GM19455 (cell line): ENCODE measurements around the gene SFN.
A peak's percentile ranks its signal among the peaks of the same experiment; 100 is the strongest.
"Not testable (repeated sequence)": the region's sequence is repeated elsewhere in the genome, so short reads cannot be mapped to it uniquely, and the experiment has no call there.

Experiments used
- ATAC-seq: cut with Tn5 transposase; IDR thresholded peaks from one replicate; pipeline ENCODE4 v1.9.1; 2021; ENCODE audit not compliant: unreplicated experiment

SFN gene

DNA sequence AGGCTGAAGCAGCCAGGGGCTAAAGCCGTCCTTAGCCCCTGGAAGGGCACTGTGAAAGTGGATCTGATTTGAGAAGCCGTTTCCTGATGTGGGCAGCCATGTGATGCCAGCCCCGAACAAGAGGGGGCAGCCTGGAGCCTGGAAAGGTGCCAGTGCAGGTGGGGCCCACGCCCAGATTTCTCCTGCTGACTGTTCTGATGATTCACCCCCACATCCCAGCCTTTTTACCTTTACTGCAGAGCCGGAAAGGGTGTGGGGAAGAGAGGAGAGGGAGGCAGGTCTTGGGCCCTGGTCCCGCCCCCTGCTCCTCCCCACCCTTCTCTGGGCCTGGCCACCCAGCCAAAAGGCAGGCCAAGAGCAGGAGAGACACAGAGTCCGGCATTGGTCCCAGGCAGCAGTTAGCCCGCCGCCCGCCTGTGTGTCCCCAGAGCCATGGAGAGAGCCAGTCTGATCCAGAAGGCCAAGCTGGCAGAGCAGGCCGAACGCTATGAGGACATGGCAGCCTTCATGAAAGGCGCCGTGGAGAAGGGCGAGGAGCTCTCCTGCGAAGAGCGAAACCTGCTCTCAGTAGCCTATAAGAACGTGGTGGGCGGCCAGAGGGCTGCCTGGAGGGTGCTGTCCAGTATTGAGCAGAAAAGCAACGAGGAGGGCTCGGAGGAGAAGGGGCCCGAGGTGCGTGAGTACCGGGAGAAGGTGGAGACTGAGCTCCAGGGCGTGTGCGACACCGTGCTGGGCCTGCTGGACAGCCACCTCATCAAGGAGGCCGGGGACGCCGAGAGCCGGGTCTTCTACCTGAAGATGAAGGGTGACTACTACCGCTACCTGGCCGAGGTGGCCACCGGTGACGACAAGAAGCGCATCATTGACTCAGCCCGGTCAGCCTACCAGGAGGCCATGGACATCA is at the start of gene SFN:
Gene SFN, plus strand, starts transcription at position 369 of the 904 bp plus-strand sequence. Its CDS starts 64 bp downstream, at position 433.
- no peak for ATAC-seq

DNA sequence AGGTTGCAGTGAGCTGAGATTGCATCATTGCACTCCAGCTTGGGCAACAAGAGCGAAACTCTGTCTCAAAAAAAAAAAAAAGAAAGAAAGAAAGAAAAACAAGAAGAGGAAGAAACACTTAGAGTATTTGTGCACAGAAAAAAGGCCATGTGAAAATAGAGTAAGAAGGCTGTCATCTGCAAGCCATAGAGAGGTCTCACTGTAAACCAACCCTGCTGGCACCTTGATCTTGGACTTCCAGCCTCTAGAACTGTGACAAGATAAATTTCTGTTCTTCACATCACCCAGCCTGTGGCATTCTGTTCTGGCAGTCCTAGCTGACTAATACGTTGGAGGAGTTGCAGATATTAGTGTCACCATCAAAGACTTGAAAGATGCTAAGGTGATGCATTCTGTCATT is 48.6 kb upstream of the SFN start:
- ATAC-seq, result no peak

DNA sequence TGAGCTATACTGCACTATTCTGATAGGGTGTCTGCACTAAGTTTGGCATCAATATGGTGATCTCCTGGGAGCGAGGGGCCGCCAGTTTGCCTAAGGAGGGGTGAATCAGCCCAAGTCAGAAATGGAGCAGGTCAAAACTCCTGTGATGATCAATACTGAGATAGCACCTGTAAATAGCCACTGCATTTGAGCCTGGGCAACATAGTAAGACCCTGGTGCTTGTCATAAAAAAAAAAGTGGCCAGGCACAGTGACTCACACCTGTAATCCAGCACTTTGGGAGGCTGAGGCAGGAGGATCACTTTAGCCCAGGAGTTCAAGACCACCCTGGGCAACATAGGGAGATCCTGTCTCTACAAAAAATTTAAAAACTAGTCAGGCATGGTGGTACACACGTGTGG is 48.1 kb upstream of the SFN start:
- ATAC-seq, result no peak

DNA sequence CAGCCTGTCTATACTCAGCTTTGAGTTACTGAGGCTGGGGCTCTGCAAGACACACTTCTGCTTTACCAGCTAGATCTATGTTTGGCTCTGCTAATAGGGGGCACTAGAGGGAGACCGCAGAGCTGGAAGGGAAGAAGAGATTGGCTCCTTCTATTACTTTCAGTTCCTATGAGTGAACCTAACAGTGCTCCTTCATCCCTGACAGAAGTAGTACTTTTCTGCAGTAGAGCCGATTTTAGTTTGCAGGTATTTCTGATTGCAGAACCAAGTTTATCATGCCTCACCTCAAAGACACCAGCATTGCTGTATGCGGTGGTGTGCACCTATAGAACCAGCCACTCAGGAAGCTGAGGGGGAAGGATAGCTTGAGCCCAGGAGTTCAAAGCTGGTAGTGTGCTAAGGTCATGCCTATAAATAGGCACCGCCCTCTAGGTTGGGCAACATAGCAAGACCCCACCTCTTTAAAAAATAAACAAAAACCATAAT is 42.1 kb upstream of the SFN start:
- peak; percentile 86 for ATAC-seq

DNA sequence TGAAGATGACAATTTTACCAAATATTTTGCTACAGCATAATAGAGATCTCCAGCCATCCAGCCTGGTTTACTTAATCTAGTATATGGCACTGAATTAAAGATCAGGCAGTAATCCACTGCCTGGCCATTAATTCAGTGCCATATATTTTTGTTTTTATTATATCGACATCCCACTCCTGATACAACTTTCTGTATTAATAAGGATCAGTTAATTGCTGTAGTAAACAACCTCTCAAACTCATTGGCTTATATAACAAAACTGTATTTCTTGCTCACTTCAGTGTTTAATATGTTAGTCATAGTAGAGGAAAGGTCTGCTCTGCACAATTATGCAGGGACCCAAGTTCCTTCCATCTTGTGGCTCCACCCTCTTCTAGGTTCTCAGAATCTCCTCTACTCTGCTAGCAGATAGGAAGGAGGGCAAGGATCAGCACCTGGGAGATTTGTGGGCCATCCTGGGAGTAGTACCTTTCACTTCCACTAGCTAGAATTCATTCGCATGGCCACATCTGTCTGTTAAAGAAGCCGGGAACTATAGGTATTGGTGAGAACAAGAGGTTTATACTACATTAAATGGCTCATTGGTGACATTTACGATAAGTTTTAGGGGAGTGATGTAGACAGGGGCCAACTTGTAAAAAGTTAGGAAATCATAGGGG is 40.1 kb upstream of the SFN start:
- no peak for ATAC-seq

DNA sequence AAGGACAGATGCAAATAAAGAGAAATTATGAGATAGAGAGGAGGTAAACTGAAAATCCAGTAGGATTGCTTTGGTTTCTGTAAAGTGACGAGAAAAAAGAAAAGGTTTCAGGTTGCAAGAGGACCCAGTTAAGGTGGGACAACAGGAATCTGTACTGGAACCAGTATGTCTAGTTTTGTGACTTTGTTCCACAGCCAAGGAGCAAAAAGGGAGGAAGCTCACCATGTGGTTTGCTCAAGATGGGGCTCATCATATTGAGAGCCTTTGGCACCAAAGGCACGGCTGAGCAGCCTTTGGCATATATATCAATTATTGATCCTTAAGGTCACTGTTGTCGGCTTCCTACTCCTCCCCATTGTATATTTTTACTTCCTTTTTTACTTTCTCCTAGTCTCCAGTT is 38.2 kb upstream of the SFN start:
- no peak for ATAC-seq

DNA sequence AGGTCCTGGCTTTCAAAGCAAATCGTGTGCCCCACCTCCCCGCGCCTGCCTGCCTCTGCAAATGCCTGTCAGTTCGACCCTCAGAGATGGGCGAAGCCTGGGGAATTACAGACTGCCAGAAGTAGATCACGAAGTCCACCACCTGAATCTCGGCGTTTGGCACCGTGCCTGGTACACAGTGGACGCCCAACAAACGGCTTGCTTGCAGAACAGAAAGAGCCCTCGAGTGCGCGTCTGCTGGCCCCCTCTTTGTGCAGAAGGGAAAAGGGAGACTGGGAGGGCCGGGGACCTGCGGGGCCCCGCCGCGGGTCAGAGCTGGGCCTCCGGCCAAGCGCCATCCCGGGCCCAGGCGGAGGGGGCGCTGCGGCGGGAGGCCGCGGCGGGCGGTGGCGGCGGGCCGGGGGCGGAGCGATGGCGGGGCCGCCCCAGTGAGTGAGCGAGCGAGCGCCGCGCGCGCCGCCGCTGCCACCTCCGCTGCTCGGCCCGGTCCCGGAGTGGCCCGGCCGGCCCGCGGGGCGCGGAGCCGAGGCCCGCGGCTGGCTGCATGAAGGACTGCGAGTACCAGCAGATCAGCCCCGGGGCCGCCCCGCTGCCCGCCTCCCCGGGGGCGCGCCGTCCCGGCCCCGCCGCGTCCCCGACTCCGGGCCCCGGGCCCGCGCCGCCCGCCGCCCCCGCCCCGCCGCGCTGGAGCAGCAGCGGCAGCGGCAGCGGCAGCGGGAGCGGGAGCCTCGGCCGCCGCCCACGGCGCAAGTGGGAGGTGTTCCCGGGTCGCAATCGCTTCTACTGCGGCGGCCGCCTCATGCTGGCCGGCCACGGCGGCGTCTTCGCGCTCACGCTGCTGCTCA is 36.5 kb upstream of the SFN start, which contains the start of gene ZDHHC18:
Gene ZDHHC18, plus strand, starts transcription at position 428 of the 845 bp plus-strand sequence. Its CDS starts 117 bp downstream, at position 545.
- ATAC-seq, result peak; percentile 67

DNA sequence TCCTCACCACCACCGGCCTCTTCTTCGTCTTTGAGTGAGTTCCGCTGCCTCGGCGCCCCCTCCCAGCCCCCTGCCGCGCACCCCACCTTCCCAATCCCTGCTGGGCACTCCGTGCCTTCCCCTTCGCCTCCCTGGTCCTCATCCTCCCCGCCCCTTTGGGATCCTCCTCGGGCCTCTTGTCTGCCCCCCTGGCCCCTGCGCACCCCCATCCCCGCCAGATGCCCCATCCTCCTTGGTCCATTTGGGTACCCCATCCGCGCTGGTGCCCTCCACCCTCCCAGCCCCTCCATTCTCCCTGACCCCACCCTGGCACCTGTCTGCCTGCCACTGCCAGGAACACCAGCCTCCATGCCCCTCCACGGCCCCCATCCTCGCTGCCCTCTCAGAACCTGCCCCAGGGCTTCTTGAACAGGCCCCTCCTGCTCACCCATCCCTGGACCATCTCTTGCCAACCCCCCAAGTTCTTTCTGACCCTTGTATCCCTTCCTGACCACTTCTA is 35.8 kb upstream of the SFN start:
- ATAC-seq, result no peak

DNA sequence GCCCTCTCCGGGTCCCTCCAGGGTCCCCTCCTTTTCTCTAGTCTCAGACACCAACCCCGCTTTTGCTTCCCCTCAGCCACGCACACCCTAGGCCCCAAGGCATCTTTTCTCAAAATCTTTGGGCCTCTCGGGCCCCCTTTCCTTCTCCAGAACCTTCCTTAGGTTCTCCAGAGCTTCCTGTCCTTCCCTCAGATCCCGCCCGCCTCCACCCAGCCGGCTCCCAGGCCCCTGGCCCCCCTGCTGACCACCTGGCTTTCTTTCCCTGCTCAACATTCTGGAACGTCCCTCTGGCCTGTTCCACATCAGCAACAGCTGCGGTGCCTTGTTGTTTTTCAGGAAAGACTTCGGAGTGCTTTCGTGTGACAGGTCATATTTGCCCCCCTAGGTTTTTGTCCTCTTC is 35.3 kb upstream of the SFN start:
- ATAC-seq, result no peak

DNA sequence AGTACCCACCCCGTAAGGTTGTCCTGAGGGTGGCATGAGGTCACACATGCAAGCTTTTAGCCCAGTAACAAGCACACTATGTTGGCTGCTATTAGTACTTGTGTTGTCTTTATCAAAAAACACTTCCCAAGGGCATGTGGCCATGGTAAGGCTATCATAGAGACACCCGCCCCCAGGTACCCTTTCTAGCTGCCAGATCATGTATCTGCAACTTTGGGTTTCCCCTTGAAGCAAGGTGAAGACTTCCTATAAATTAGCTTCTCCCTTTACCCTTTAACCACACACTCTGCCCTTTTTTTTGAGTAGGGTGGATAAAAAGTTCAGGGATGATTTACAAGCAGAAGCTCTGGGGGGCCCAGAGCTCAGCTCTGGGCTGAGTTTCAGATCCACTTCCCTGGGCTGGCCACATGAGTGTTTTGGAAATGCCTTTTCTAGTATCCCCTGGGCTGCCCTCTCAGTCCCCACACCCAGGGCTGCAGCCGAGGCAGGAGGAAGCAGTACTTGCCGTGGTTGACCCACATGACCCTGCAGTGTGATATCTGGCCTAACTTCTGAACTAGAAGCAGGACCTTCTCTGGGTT is 34.4 kb upstream of the SFN start:
- no peak for ATAC-seq

DNA sequence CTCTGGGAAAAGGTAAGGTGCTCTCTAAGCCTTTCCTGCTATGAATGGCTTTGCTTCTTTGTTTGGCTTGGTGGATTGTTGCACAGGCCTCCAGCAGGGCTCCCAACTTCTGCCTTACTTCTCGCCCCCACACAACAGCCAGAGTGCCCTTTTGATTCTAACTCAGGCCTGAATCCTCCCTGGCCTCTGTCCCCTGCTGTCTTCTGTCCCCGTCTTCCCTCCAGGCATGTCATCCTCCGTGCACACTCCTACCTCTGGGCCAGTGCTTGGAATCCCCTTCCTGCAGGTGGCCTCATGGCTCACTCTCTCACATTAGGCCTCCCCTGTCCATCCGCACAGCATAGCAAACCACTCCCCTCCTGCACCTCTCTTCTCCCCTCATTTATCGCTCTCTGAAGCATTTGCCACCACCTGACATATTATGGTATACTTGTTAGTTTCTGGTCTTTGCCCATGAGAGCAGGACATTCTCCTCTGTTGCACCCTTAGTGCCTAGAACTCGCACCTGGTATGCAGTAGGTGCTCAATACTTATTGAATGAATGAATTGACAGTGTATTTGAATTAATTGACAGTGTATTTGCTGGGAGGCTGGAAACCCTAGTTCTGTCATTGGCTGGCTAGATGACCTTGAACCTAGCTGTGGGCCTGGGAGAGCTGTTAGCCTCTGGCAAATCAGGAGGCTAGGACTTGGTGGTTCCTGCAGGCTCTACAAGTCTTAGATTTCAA is 33.6 kb upstream of the SFN start:
- no peak for ATAC-seq

DNA sequence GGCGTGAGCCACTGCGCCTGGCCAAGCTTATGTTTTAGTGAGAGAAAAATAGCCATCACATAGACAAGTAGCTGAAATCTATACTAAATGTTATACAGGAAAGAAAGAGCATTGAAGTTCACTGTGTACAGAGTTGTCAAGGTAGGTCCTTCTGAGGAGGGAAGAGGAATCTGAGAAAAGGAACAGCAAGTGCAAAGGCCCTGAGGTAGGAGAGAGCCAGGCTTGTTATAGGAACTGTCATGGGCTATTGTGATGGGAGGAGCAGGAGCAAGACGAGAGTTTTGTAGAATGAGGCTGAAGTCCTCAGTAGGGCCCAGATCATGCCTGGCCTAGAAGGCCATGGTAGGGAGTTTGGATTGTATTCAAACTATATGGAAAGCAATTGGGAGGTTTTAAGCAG is 31.9 kb upstream of the SFN start:
- ATAC-seq, result no peak

DNA sequence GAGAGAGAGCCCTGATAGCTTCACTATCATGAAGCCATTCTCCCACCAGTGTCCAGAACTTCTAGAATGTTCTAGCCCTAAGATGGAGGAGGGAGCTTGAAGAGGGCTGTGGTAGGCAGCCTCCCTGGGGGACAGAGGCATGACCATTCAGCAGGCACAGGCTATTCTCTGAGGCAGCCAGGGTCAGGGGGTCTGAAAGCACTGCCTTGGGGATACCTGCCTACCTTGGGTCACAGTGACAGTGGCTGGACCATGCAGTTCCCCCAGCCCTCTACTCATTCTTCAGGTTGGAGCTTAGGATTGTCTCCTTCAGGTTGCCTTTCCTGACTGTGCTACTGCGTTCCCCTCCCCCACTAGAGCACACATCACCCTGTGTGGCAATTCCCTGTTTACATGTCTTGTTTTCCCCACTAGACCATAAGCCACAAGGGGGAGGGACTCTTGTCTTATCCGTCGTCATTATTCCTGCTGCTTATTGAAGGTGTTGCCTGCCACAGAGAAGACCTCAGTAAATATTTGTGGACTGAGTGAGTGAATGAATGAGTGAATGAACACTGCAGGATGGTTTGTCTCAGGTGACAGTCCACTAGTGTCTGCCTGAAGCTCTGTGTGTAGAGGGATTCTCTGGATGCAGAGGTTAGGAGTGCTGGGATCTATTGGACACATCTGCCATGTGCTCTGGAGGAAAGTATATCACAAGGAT is 31.3 kb upstream of the SFN start:
- ATAC-seq, result no peak

DNA sequence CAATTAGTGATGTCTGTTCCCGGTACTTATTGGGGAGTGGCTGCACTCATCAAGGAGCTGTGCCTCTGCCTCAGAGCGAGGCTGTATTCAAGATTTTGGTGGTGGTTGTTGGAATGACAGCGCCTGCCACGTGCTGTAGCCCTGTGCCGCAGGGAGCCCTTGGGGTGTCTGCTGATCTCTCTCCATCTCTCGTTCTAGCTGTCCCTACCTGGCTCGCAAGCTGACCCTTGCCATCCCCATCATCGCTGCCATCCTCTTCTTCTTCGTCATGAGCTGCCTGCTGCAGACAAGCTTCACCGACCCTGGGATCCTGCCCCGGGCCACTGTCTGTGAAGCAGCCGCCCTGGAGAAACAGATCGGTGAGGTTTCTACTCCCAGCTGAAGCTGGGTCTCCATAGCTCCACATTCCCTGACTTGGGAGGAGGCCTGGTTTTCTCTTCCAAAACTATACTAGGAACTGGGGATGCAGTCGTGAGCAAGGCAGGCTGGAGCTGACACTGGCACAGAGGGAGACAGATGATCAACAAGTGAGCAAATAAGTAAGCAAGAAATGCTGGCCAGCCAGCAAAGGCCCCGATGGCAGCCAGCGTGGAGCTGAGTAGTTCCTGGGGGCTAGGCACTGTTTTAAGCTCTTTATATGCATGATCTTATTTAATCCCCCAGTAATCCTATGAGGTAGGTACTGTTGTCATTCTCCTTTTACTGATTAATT is 30.5 kb upstream of the SFN start:
- no peak for ATAC-seq

DNA sequence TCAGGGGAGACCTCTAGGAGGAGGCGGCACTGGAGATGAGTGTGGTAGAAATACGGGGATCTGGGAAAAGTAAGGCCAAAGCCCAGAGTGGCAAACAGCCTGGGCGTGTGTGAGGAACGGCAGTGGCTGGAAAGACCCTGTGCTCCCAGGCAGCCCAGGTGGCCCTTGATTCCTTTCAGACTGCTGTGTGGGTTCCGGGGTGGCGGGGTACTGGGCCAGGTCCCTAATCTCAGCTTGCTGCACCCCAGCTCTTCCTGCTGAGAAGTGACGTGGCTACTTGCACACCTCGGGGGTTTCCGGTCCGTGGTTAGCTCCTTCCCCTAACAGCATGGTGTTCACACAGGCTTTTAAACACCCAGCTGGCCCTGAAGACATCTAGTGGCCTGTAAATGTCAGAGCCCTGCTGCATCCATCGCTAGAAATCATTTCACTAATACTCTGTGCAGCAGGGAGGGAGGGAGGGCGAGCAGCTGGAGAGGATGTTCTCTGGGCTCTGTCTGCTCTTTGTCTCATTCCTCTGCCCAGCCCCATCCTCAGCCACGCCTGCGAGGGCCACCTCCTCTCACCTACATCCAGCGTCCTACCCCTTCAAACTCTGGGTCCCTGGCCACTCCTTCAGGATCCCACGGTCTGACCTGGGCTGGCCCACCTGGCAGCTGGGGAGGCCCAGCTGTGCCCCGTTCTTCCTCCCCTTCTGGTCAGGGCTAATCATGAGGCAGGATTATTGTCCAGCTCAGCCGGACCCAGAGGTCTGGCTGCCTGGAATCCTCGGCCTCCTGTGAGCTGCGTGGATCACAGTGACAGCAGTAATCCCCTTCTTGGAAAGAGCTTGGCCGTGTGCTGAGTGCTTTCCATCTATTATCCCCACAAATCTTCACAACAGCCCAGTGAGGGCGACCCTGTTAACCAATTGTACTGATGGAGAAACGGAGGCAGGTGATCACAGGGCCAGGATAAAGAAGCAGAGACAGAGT is 29.2 kb upstream of the SFN start:
- ATAC-seq, result peak; percentile 74

DNA sequence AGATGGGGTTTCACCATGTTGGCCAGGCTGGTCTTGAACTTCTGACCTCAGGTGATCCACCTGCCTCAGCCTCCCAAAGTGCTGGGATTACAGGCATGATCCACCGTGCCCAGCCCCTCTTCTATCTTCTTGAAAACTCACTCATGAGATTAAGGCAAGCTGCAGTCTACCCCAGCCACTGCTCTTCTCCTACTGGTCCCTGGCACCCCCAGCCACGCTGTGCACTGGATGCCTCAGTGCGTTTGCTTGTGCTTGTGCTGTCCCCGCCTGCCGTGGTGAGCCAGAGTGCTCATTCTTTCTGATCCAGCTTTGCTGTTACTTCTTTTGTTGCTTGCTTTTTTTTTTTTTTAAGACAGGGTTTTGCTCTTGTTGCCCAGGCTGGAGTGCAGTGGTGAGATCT is 25.3 kb upstream of the SFN start:
- ATAC-seq, result not testable (repeated sequence)

DNA sequence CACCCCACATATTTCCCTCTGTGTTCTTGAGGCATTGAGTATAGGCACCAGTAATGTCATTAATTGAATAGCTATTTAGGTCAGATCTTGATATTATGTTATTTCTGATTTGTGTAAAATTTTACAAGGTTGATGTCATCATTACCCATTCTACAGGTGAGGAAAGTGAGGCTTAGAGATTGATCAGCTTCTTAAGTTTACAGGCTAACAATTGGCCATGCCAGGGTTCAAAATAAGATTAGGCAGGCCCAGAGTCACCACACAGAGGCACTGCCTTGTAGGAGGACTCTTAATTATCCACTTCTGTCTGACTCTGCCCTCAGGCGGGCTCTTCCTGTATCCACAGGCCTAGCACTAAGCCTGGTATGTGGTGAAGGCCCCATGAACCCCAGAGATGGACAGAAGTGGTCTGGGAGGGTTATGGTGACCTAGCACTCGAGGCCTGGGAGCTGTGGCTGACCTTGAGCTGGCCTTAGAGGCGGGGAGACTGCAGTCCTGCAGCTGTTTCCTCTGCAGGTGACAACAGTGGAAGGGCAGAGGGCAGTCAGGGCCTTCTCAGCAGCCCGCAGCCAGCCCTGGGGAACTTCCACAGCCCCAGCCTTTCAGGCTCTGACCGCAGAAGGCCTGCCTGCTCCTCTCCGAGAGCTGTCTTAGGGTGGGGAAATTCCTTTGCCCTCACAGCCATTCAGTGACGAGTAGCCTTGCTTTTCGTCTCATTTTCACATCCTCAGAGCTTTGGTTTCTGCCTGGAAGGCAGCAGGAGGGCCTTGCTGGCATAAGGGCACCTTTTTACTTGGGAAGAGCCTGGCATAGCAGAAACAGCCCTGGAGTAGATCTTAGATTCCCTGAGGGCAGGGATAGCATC is 24.2 kb upstream of the SFN start:
- ATAC-seq, result peak; percentile 82
